HG03432 (cell line): ENCODE data around the gene FAM53B.

ENCODE experiments used
- ATAC-seq: cut with Tn5 transposase; IDR thresholded peaks from one replicate; pipeline ENCODE4 v1.9.1; 2021; ENCODE audit warnings: mild to moderate bottlenecking, moderate library complexity; ENCODE audit not compliant: unreplicated experiment

The FAM53B gene

GRCh38 chr10:124711145-124711544 lies 33.0 kb downstream of the FAM53B start:
- ATAC-seq, result no peak

- ATAC-seq, result no peak
Observed at GRCh38 chr10:124710266-124710881, 33.8 kb downstream of the FAM53B start.

- ATAC-seq, result no peak
Observed at GRCh38 chr10:124709861-124710260, 34.3 kb downstream of the FAM53B start.

DNA sequence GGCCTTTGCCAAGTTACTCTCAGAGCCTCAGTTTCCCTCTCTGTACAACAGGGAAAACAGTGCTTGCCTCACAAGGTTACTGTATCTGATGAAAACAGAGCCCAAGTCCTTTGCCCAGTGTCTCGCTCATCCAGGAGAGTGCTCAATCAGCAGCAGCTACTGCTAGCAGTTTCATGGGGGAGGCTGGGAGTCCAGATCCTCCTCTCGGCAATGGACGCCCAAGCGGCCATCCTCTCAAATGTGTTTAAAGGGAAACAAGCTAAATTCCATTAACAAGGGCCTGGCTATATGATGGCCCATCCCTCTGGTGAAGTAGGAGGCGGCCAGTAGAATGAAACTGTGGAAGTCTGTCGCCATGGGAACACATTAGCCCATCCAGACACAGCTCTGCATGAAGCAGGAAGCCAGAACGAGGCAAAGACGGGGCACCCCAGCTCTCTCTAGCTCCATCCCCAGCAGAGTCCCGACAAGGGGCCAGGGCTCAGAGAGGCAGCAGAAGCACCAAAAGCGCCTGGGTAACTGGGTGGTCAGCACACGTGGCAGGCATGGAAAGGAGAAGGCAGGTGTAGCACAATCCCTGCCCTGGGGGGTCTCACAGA lies 35.2 kb downstream of the FAM53B start:
- ATAC-seq, result no peak

DNA sequence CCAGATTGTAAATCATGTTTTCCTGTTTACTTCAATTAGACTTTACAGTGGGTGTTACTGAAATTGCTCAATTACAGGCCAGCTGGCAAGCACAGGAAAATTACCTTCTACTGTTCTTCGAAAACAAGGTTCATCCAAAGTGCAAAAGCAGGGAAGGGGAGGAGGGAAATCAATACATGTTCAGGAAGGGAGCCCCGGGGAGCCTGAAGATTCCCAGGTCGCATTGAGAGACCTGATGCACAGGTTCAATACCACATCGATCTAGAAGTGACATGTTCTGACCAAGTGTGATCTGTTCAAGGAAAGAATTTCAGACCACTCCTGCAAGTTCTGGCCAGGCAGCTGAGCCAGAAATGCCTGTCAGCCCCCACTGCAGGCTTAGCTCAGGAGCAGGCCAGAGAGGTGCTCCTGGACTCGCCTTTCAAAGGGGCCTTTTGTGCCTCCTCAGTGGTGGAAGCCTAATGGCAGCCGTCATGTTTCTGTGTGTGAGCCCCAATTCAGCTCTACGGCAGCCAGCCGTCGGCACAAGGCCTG lies 35.9 kb downstream of the FAM53B start:
- no peak for ATAC-seq

- ATAC-seq, result no peak
Observed at GRCh38 chr10:124707551-124707950, 36.6 kb downstream of the FAM53B start.

DNA sequence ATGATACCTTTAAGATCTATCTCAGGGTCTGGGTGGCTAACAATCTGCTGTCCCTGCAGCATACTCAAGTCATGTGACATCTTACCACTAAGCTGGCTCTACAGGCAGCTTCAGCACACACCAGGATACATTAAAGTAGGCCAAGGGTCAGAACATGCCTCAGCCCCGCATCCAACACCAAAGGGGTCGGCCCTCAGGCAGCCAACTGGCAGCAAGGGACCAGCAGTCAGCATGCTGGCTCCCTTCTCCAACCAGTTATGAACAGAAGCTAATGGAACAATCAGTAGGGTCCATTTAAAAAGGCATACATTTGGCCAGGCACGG lies 37.1 kb downstream of the FAM53B start:
- ATAC-seq, result no peak

DNA sequence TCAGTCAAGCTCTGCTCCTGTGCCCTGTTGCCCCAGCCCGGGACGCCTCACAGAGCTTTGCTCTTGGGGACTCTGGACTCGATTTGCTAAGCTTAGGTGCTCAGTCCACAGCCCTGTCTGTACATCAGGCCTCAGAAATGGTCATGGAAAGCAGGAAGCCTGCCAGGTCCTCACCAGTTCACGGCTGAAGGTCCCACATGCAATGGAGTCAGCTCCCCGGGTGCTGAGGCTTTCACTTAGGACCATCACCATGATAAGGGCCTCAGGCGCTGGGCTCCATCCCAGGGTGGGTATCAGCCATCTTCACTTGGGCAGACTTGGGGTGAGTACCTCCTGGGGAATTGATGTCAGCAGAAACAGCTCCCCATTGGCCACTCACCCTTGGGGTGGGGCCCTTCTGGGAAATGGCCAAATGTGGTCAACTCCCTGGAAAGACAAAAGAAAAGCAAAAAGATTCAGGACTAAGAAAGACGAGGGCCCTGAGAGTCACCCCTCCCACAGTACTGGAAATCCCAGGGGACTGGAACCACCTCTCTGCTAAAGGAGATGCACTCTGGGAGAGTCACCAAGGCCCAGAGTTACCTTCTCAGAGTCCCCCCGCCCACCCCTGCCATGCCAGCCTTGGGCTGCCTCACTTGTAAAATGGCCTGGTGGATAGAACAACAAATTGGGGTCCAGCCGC lies 37.6 kb downstream of the FAM53B start:
- ATAC-seq, result no peak

DNA sequence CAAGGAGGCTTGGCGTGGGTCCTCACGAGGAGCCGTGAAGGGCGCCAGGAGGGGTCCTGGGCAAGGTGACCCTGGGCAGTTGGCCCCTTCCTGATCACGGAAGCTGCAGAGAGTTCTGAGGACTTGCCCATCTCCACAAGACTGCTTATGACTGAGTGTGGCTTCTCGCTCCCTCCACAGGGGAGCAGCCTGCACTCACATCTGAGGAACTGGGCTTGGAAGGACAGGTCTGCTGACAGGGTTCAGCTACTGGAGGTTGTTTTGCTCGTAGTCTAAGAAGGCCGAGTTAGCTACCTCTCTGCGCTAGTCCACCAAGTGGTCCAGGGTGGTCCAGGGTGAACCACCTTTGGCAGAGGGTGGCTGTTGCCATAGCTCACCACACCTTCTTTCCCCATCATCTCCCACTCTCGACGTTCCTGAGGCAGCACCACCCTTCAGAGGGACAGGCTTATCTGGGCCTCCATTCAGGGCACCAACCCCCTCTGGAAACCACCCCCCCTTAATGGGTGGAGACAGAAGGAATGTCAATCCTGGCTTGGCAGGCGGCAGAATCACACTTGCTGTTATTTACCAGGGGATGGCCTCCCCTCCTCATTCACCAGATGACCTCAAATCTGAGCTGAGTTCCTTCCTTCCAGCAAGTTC lies 38.2 kb downstream of the FAM53B start:
- no peak for ATAC-seq

DNA sequence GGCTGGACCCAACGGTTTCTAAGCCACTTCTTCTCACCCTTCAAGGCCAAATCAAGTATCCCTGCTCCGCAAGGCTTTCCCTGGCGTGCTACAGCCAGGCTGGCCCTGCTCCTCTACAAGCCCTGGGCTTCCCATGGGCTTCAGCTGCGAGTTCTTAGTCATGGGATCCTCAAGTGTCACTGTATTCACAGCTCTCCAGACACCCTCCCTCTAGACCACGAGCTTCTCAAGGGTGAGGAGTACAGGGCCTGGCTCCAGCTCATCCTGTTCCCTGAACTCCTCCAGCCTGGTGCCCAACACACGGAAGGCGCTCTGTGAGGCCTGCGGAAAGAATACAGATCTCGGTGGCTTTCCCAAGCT lies 38.8 kb downstream of the FAM53B start:
- ATAC-seq, result no peak

GRCh38 chr10:124704428-124705380 lies 39.5 kb downstream of the FAM53B start:
- no peak for ATAC-seq

DNA sequence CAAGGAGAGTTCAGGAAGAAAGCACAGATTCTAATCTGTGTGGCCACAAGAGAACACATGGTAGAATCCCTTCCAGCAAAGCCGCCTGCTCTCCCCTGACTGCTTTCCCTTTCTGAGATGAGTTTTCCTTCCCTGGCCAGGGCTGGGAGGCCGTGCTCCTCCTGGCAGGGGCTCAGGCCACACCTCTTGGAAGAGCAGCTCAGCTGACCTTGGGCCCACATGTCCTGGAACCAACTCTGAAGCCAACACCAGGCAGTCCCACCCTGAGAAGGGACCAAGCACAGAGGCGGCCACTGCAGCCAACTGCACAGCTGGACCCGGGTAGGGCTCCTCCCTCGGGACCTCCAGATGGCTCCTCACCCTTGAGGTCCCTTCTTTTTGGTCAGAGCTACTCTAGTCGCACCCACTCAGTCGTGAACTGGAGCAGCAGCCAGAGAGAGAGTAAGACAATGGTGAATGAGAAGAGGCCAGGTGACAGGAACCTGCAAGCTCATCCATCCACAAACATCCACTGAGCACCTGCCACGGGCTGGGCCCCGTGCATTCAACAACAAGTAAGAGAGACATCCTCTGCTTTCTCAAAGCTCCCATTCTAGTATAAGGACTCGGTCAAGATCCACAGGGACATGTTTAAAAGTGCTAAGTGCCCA lies 40.3 kb downstream of the FAM53B start:
- ATAC-seq, result no peak

DNA sequence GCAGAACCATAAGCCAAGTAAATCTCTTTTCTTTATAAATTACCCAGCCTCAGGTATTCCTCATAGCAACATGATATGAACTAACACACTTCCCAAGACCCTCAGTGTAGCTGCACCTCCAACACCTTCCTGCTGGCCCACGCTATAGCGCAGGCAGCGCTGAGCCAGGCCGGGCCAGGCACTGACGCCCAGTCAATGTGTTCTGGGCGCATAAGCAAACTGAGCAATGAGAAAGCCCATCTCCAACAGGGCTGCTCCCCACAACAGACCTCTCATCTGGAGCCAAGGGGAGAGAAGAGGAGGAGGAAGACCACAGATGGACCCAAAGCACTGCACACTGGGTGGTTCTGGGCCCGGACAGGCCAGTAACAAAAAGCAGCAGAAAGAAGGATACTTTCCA lies 40.8 kb downstream of the FAM53B start:
- no peak for ATAC-seq

GRCh38 chr10:124701881-124702656 lies 42.1 kb downstream of the FAM53B start:
- no peak for ATAC-seq

DNA sequence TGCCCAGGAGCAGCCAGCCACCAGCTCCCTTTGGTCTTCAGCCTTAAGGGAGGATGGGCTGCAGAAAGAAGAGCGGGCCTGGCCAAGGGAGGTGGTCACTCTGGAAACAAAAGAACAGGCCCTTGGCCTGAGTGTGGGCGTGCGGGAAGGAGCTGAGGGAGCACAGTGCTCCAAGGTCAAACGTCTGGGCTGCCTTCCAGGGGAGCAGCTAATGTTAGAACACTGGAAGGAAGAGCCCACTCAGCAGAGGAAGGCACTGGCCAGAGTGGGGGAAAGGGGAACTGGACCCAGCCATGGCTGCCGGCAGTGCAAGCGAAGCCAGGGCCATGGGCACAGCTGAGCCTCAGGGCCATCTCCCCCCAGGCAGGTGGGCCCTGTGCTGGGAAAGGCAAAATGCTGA lies 42.7 kb downstream of the FAM53B start:
- no peak for ATAC-seq

DNA sequence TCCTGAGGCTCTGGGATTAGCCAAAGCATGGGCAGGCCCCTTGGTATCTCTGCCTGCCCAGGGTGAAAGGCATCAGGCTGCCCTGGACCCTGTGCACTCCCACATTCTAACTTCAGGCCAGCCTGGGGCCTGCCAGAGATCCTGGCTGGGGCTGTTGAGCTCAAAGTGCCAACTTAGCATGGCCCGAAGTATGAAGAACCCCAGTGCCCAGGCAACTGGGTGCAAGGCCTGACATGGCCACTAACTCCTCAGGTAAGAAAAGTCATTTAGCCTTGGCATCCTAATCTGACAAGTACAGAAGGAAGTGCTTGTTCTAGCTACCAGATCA lies 43.2 kb downstream of the FAM53B start:
- ATAC-seq, result no peak

GRCh38 chr10:124700293-124701037 lies 43.7 kb downstream of the FAM53B start:
- ATAC-seq, result no peak

- no peak for ATAC-seq
Observed at GRCh38 chr10:124699471-124700292, 44.5 kb downstream of the FAM53B start.
